A549 (cell line): ENCODE data around the gene ZW10.

Experiments
- EP300 ChIP-seq, 2 experiments: fragments of >200 bp; sonication (Bioruptor Twin); formaldehyde crosslinking; IDR thresholded peaks; 2 replicates in 1 of 2; 3 replicates in 1 of 2; pipeline ENCODE4 v1.6.1; 2016 to 2017
- ESRRA ChIP-seq: fragments of 150-350 bp; IDR thresholded peaks from 2 replicates; pipeline ENCODE4 v1.6.1; 2014; ENCODE audit warnings: mild to moderate bottlenecking, low read length, borderline replicate concordance
- POLR2AphosphoS2 ChIP-seq: conservative IDR thresholded peaks from 2 replicates; pipeline ENCODE4 v1.6.1; 2012; ENCODE audit warnings: low read length, improper control_type of control experiment, inconsistent platforms
- RAD21 ChIP-seq, 2 experiments: fragments of >200 bp in 1 of 2; sonication (Bioruptor Twin) in 1 of 2; formaldehyde crosslinking in 1 of 2; IDR thresholded peaks in 1 of 2; conservative IDR thresholded peaks in 1 of 2; 2 replicates in 1 of 2; 3 replicates in 1 of 2; pipeline ENCODE4 v1.6.1; 2012 to 2018; ENCODE audit warnings: inconsistent platforms in 1 of 2
- TF ChIP-seq, protein P1 (sequence below): fragments of >200 bp; sonication (Bioruptor Twin); formaldehyde crosslinking; IDR thresholded peaks from 3 replicates; pipeline ENCODE4 v1.5.1; 2016

DNA sequence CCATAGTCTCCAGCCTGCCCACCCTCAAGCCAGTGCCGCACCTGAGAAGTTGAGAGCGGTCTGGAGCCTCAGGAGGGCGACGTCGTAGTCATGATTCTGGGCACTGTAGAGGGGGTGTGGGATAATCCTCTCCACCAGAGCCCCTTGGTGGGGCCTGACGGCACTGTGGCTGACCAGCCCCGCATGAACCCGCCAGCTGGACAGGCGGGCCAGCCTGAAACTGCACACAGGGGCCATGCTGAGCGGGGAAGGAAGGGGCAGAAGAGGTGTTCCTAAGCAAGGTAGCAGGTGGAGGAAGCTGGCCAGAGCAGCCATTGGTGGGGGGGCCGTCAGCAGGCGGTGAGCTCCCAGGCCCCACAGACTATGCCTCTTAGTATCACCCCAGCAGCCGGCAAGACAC is 80.5 kb downstream of the ZW10 start:
- TF ChIP-seq, protein P1, sequence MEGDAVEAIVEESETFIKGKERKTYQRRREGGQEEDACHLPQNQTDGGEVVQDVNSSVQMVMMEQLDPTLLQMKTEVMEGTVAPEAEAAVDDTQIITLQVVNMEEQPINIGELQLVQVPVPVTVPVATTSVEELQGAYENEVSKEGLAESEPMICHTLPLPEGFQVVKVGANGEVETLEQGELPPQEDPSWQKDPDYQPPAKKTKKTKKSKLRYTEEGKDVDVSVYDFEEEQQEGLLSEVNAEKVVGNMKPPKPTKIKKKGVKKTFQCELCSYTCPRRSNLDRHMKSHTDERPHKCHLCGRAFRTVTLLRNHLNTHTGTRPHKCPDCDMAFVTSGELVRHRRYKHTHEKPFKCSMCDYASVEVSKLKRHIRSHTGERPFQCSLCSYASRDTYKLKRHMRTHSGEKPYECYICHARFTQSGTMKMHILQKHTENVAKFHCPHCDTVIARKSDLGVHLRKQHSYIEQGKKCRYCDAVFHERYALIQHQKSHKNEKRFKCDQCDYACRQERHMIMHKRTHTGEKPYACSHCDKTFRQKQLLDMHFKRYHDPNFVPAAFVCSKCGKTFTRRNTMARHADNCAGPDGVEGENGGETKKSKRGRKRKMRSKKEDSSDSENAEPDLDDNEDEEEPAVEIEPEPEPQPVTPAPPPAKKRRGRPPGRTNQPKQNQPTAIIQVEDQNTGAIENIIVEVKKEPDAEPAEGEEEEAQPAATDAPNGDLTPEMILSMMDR: no peak
- no peak for TF ChIP-seq ESRRA
- TF ChIP-seq RAD21 (conservative IDR thresholded peaks at IDR 0.05 in 1 of 2, IDR thresholded peaks at IDR 0.05 in 1 of 2): no peak
- no peak for TF ChIP-seq EP300 (IDR thresholded peaks at IDR 0.05)
- no peak for TF ChIP-seq POLR2AphosphoS2
